IMR-90 (cell line): ENCODE measurements around the gene ERCC1.

Experiments
- FOS ChIP-seq: fragments of 150-350 bp; IDR thresholded peaks from 2 replicates; pipeline ENCODE4 v1.6.1; 2016; ENCODE audit warnings: low read depth, low read length
- MAFK ChIP-seq: IDR thresholded peaks from 2 replicates; pipeline ENCODE4 v1.6.1; 2012; ENCODE audit warnings: low read depth, low read length, improper control_type of control experiment
- MAZ ChIP-seq: IDR thresholded peaks from 2 replicates; pipeline ENCODE4 v1.6.1; 2012; ENCODE audit warnings: low read depth, mild to moderate bottlenecking, low read length, improper control_type of control experiment, moderate library complexity, borderline replicate concordance
- POLR2A ChIP-seq: IDR thresholded peaks from 2 replicates; pipeline ENCODE4 v1.6.1; 2012; ENCODE audit warnings: mild to moderate bottlenecking, low read depth, low read length
- RCOR1 ChIP-seq: IDR thresholded peaks from 2 replicates; pipeline ENCODE4 v1.6.1; 2012; ENCODE audit warnings: mild to moderate bottlenecking, low read length, improper control_type of control experiment; ENCODE audit not compliant: insufficient replicate concordance
- RFX5 ChIP-seq: IDR thresholded peaks from 2 replicates; pipeline ENCODE4 v1.8.0; 2012; ENCODE audit warnings: low read depth, mild to moderate bottlenecking, low read length, moderate library complexity
- TF ChIP-seq, protein P1 (sequence below): conservative IDR thresholded peaks from 2 replicates; pipeline ENCODE4 v1.5.1; 2012; ENCODE audit warnings: mild to moderate bottlenecking, low read depth, low read length, improper control_type of control experiment
- TF ChIP-seq, protein P2 (sequence below): fragments of 150-350 bp; IDR thresholded peaks from 2 replicates; pipeline ENCODE4 v1.6.1; 2016; ENCODE audit warnings: low read depth, mild to moderate bottlenecking, low read length, moderate library complexity, borderline replicate concordance

- TF ChIP-seq, protein P1, sequence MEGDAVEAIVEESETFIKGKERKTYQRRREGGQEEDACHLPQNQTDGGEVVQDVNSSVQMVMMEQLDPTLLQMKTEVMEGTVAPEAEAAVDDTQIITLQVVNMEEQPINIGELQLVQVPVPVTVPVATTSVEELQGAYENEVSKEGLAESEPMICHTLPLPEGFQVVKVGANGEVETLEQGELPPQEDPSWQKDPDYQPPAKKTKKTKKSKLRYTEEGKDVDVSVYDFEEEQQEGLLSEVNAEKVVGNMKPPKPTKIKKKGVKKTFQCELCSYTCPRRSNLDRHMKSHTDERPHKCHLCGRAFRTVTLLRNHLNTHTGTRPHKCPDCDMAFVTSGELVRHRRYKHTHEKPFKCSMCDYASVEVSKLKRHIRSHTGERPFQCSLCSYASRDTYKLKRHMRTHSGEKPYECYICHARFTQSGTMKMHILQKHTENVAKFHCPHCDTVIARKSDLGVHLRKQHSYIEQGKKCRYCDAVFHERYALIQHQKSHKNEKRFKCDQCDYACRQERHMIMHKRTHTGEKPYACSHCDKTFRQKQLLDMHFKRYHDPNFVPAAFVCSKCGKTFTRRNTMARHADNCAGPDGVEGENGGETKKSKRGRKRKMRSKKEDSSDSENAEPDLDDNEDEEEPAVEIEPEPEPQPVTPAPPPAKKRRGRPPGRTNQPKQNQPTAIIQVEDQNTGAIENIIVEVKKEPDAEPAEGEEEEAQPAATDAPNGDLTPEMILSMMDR, result no peak
- TF ChIP-seq RCOR1 (no peak), POLR2A (no peak), MAFK (no peak), FOS (no peak), RFX5 (no peak), MAZ (no peak)
- TF ChIP-seq, protein P2, sequence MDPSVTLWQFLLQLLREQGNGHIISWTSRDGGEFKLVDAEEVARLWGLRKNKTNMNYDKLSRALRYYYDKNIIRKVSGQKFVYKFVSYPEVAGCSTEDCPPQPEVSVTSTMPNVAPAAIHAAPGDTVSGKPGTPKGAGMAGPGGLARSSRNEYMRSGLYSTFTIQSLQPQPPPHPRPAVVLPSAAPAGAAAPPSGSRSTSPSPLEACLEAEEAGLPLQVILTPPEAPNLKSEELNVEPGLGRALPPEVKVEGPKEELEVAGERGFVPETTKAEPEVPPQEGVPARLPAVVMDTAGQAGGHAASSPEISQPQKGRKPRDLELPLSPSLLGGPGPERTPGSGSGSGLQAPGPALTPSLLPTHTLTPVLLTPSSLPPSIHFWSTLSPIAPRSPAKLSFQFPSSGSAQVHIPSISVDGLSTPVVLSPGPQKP, result no peak
These were observed 66.3 kb downstream of the ERCC1 start for GRCh38 chr19:45357445-45357783.
